NCI-H2107 (cell line): ENCODE results near the gene SELPLG.

Experiments
- DNase-seq: peaks from one replicate; lab custom pipeline; 2025; lab: John Stamatoyannopoulos, UW

SELPLG gene

GRCh38 chr12:108605000-108605689 is 28.5 kb downstream of the SELPLG start:
- no peak for DNase-seq

- no peak for DNase-seq
These were observed 29.3 kb downstream of the SELPLG start for GRCh38 chr12:108604208-108604941.

GRCh38 chr12:108603743-108604142 is 30.0 kb downstream of the SELPLG start:
- DNase-seq = no peak

GRCh38 chr12:108602976-108603704 is 30.6 kb downstream of the SELPLG start:
- no peak for DNase-seq

GRCh38 chr12:108602209-108602705 is 31.4 kb downstream of the SELPLG start:
- DNase-seq = no peak

- DNase-seq = no peak
These were observed 33.0 kb downstream of the SELPLG start for GRCh38 chr12:108600702-108601007.

GRCh38 chr12:108599948-108600701 is 33.6 kb downstream of the SELPLG start:
- no peak for DNase-seq

GRCh38 chr12:108599541-108599940 is 34.2 kb downstream of the SELPLG start:
- DNase-seq = no peak

- DNase-seq = no peak
These were observed 35.0 kb downstream of the SELPLG start for GRCh38 chr12:108598553-108599250.

- no peak for DNase-seq
These were observed 35.9 kb downstream of the SELPLG start, which contains the start of gene TMEM119 for GRCh38 chr12:108597559-108598471. Gene TMEM119, minus strand, starts transcription at chr12:108598084. Its CDS starts 5,701 bp downstream, at chr12:108592383.

GRCh38 chr12:108596854-108597558 is 36.7 kb downstream of the SELPLG start:
- DNase-seq = no peak

- DNase-seq = no peak
These were observed 37.7 kb downstream of the SELPLG start for GRCh38 chr12:108595711-108596647.

GRCh38 chr12:108594960-108595710 is 38.6 kb downstream of the SELPLG start:
- no peak for DNase-seq

GRCh38 chr12:108594323-108594903 is 39.3 kb downstream of the SELPLG start:
- no peak for DNase-seq

- DNase-seq = no peak
These were observed 41.4 kb downstream of the SELPLG start for GRCh38 chr12:108592033-108592909.

GRCh38 chr12:108591267-108591980 is 42.3 kb downstream of the SELPLG start:
- DNase-seq = no peak
